ENCODE results near the gene PPARG. TPM values are rescaled to one million over a fixed set of nuclear protein-coding genes. Genes with fewer than 3 reads are reported as not detected.

PPARG gene
- total RNA-seq, 2 donors from 2014 or later = 5.4 to 44.2 TPM

DNA sequence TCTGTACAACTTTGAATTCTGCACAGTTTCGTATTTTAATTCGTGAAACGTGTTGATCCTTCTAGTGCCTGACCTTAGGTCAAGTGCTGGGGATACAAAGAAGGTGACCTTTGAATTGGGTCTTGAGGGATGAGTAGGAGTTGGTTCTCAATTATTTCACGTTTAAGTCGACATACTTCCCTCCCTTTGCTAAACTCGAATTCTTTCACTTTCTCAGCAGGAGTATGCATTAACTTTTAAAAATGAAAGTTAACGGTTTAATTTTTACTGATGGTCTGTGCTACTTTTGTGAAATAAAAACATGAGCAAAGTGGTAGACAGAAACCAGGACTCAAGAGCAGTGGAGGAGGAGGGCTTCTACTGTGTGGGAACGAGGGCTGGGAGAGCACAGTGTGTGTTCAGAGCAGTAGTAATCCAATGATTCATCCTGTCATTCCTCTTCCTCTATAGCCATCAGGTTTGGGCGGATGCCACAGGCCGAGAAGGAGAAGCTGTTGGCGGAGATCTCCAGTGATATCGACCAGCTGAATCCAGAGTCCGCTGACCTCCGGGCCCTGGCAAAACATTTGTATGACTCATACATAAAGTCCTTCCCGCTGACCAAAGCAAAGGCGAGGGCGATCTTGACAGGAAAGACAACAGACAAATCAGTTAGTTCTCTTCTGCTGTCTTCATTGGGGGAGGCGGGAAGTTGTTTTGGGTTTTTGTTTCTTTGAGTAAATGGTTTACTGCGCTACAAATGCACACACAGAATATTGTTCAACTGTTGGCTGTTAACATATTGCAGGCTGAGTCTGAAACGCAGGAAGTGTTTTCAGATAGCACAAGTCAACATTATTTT, 116.8 kb downstream of the PPARG start:
- Histone ChIP-seq H3K4me3 (no peak overlapping the region), H3K9me3 (no peaks in the 10 kb centered on the region), H3K36me3 (replicated peaks in 1 of 2; ENCODE audit: insufficient read depth in 1 of 2, low read depth in 2 of 2) (no peaks in the 10 kb centered on the region), H3K4me1 (peaks cover 5% of the 10 kb centered on the region), H3K27me3 (no peaks in the 10 kb centered on the region), H3K27ac (peak overlapping the region in 2 of 4 donors; percentile 20 to 50)
- ATAC-seq = peak; percentile 89
- TF ChIP-seq CTCF (IDR thresholded peaks at IDR 0.05) = no peak
- TF ChIP-seq POLR2A (IDR thresholded peaks at IDR 0.05) = no peak
- WGBS, 2 donors = 40 to 45% methylated on average over 20 of the region's 20 CpGs
- peak; percentile 60 to 85 (median 68) for DNase-seq
- intact Hi-C loops (cut with DNase I) = no loop called here

DNA sequence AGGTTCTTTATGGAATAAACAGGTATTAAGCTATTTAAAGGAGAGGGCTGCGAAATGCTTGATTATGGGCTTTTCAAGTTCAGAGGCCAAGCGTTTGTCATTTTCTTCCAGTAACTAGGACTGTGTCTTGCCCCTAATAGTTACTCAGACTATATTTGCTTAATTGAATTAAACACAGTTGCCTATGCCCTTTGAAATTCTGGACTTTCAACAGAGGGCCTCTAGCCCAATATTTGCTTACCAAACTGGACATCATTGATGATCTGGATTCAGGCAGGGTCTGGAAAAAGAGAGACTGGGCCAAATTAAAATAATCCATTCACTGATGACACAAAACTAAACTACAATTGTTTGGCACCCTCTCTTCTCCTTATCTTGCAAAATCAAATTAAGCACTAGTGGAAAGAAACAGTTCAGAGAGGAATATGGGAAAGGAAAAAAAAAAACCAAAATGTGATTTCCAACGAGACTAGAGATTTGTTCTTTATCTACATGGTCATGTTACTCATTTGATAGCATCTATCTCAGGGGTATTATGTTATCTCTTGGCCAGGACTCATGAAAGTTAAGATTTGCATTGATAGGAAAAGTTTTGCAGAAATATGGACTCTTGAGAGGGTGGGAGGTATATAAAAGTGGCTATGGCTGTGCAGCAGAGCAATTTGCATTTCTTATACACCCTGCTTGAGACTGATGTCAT, 120.3 kb downstream of the PPARG start:
- no peak overlapping the region for H3K27ac ChIP-seq
- peaks cover 5% of the 10 kb centered on the region for H3K4me1 ChIP-seq
- DNase-seq = no peak
- no peaks in the 10 kb centered on the region for H3K9me3 ChIP-seq
- 71 to 76% methylated on average over 3 of the region's 3 CpGs for WGBS, 2 donors
- no peak for ATAC-seq
- intact Hi-C loops (cut with DNase I) = no loop called here
- no peak overlapping the region for H3K4me3 ChIP-seq
- TF ChIP-seq CTCF (IDR thresholded peaks at IDR 0.05) (no peak), POLR2A (IDR thresholded peaks at IDR 0.05) (no peak)
- H3K36me3 ChIP-seq (replicated peaks in 1 of 2; ENCODE audit: insufficient read depth in 1 of 2, low read depth in 2 of 2) = no peaks in the 10 kb centered on the region
- H3K27me3 ChIP-seq = no peaks in the 10 kb centered on the region

GRCh38 chr3:12409684-12410596, 121.1 kb downstream of the PPARG start:
- no peaks in the 10 kb centered on the region for H3K36me3 ChIP-seq (replicated peaks in 1 of 2; ENCODE audit: insufficient read depth in 1 of 2, low read depth in 2 of 2)
- H3K27me3 ChIP-seq = no peaks in the 10 kb centered on the region
- TF ChIP-seq POLR2A (IDR thresholded peaks at IDR 0.05) = no peak
- no peak for TF ChIP-seq CTCF (IDR thresholded peaks at IDR 0.05)
- H3K27ac ChIP-seq = no peak overlapping the region
- DNase-seq (no peak), ATAC-seq (no peak)
- H3K9me3 ChIP-seq = no peaks in the 10 kb centered on the region
- H3K4me3 ChIP-seq = no peak overlapping the region
- intact Hi-C loops (cut with DNase I) = no loop called here
- 60 to 65% methylated on average over 11 of the region's 11 CpGs for WGBS, 2 donors
- peaks cover 5% of the 10 kb centered on the region for H3K4me1 ChIP-seq

DNA sequence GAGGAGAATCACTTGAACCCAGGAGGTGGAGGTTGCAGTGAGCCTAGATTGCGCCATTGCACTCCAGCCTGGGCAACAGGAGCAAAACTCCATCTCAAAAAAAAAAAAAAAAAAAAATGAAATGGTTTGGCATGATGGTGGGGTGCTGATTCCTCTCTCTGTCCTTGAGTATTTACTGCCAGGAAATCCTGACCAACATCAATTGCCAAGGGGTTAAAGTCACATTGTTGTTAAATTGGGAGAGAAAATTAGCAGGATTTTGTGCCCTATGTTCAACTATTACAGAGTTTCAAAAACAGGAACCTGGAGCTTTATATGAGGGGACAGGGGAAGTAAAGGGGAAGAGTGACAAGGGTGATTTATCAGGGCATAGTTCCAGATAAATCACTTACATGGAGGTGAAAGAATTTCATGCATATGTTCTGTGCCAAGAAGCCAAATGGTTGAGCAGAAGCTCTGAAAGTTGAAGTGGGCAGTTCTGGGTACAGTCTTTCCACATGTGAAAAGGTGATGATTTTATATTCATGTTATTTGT, 124.9 kb downstream of the PPARG start:
- TF ChIP-seq CTCF (IDR thresholded peaks at IDR 0.05) (no peak), POLR2A (IDR thresholded peaks at IDR 0.05) (no peak)
- no peak overlapping the region for H3K27ac ChIP-seq
- no peak for ATAC-seq
- DNase-seq = no peak
- intact Hi-C loops (cut with DNase I) = no loop called here
- H3K36me3 ChIP-seq (replicated peaks in 1 of 2; ENCODE audit: insufficient read depth in 1 of 2, low read depth in 2 of 2) = no peaks in the 10 kb centered on the region
- H3K27me3 ChIP-seq = no peaks in the 10 kb centered on the region
- peaks cover 5% of the 10 kb centered on the region for H3K4me1 ChIP-seq
- H3K9me3 ChIP-seq = no peaks in the 10 kb centered on the region
- WGBS, 2 donors = 69 to 94% methylated on average over 1 of the region's 1 CpG
- H3K4me3 ChIP-seq = no peak overlapping the region

All from body of pancreas (tissue), 4 donors.